GM21737 (cell line): ENCODE data around the gene IL17RE.
"Not testable (repeated sequence)": the region's sequence is repeated elsewhere in the genome, so short reads cannot be mapped to it uniquely, and the experiment has no call there.

ENCODE experiments used
- ATAC-seq: cut with Tn5 transposase; IDR thresholded peaks from one replicate; pipeline ENCODE4 v1.9.1; 2021; ENCODE audit warnings: mild to moderate bottlenecking, moderate library complexity; ENCODE audit not compliant: unreplicated experiment

IL17RE gene

DNA sequence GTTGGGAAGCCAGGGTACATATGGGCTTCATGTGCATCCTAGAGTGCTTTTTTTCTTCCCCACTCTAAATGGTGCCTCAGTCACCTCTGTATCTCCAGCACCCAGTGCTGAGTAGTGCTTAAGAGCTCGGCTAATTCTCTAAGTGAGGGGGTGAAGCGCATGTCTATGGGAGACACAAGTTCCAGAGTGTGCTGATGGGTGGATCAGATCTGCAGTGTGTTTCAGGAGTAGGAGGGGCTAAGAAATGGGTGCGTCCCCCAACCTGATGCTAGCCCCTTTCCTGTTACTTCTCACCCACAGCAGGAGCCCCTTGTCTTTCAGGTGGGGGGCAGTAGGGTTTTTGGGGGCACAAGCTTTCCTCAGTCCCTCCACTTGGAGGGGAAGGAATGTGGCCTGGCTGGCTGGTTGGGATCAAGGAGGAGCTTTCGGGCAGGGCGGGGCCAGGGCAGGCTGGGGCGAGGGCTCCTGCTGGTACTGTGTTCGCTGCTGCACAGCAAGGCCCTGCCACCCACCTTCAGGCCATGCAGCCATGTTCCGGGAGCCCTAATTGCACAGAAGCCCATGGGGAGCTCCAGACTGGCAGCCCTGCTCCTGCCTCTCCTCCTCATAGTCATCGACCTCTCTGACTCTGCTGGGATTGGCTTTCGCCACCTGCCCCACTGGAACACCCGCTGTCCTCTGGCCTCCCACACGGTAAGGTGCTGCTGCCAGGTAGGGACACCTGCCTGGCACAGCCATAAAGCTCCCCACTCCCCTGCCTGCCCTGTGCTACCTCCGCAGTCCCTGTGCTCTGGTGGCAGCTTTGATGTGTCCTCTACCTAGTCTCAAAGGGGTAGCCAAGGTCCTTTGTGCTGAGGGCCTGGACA is at the start of gene IL17RE:
TSS of gene IL17RE (plus strand) at position 477 of the 866 bp plus-strand sequence. CDS start at position 562, 85 bp downstream.
- ATAC-seq: no peak

DNA sequence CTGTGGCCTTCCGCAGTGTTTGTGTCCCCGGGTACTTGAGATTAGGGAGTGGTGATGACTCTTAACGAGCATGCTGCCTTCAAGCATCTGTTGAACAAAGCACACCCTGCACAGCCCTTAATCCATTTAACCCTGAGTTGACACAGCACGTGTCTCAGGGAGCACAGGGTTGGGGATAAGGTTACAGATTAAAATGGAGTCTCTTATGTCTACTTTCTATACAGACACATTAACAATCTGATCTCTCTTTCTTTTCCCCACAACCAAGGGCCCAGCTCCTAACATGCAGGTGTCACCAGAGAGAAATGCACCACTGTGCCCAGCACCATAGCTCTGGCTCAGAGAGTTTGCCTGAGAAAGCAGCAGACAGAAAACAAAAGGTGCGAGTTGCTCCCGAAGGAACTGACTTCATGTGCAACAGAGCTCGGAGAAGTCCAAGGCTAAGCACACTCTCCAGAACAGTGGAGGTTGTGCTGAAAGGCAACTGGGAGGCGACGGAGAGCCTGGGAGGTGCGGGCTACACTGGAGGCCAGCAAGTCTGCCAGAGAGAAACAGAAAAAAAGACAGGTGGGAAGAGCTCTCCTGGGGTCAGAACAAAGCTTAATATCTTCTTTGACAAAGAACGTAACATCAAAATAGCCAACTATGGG is 48.2 kb upstream of the IL17RE start:
- not testable (repeated sequence) for ATAC-seq

- ATAC-seq: no peak
These were observed 47.1 kb upstream of the IL17RE start for GRCh38 chr3:9855594-9855993.

DNA sequence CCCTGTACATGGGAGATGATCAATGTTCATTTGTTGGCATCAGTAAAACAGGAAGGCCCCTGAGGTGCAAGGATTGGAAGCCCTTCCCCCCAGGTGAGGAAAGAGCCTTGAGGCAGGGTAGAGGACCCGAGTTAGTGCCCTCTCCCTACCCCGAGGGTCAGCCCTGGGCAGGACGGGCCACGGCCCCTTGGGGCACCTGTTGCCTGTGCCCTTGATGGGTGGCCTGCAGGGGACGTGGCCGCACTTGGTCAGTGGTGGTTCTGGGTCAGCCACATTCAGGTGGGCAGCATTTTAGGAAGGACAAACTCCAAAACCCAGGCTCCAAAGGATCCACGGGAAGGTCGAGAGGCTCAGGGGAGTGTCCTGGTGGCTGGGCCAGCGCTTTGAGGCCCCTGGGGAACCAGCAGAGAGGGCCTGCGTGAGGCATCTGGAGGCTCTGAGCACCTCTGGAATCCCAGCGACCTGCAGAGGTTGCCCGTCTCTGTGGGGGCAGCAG is 43.1 kb upstream of the IL17RE start:
- no peak for ATAC-seq

DNA sequence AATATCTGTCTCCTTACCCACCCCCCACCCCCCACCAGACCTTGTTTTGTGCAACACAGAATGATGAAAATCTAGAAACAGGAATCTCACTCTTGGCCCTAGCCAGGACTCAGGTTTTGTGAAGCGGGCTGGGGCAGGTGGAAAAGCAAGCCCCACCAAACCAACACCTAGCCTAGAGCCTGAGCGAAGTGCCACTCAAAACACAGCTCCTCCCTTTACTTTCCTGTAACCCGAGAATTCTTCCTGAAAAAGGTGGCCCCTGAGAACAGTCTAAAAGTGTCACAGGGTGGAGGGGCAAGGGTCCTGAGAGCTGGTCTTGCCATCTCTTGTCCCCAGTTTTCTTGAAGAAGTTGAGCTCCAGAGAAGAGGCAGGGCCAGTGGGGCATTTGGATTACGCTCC is 41.4 kb upstream of the IL17RE start:
- ATAC-seq: no peak

DNA sequence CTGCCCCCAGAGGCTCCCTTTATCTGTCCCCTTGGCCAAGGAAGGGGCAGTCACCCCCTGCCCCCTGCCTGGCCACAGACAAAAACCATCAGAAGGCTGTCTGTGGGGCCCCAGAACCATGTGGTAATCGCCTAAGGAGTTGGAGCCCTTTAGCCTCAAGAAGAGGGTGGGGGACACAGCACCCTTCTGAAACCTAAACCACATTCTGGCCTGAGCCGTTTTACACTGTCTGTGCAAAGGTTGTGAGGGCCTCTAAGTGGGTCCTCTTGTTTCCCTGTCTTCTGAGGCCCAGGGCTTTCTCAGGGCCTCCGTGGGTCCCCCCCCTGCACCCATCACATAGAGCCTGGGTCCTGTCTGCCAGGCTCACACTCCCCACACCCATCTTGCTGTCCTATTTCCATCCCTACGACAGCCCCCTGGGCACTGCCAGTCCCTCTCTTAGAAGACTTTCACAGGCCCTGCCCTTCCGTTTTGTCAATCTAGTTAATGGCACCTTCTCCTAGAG is 41.0 kb upstream of the IL17RE start:
- no peak for ATAC-seq

DNA sequence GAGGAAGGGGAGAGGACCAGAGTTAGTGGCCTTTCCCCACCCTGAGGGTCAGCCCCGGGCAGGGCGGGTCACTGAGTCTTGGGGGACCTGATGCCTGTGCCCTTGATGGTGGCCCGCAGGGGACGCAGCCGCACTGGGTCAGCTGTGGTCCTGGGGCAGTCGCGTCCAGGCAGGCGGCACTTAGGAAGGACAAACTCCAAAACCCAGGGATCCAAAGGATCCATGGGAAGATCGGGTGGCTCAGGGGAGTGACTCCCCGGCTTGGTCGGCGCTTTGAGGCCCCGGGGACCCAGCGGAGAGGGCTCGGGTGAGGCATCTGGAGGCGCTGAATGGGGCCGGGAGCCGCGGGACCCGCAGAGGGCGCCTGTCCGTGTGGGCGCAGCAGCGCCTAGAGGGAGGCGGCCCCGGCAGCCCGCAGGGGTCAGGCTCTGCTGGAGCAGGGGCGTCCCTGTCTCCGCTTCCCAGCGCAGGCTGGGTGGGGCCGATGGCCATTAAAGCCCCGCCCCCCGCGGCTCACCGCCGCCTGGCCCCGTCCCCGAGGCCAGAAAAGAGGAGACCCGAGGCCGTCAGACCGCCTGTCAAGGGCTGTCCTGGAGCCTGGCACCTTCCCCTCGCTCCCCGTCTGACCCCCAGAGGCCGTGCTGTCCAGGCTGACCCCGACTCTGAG is 40.1 kb upstream of the IL17RE start:
- ATAC-seq: no peak

DNA sequence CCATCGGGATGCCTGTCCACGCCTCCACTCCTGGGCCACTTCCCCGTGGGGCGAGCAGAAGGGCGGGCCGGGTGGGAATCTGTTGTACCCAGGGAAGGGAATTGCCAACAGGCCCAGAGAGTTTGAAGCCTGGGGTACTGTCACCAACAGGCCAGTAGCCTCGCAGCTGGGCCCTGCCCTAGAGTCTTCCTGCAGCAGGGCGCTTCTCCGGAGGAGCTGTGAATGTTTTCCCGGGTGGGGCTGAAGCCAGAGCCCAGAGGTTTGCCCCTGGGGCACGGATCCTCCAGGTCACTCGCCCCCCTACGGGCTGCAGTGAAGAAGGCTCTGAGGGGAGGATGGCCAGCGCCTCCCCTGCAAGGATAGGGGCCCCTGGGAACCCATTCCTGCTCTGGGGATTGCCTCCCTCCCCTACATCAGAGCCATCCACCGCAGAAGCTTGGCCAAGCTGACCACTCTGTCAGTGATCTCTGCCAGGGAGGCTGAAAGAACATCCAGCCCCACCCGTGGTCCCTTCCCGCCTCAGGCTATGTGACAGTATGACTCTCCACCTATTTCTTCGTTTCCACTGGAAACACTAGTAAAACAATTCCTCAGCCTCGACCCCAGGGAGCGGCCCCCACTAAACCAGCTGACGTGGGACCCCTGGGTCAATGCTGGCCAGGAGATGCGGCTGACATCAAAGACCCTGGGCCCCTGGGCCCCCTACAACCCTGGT is 39.4 kb upstream of the IL17RE start:
- no peak for ATAC-seq

DNA sequence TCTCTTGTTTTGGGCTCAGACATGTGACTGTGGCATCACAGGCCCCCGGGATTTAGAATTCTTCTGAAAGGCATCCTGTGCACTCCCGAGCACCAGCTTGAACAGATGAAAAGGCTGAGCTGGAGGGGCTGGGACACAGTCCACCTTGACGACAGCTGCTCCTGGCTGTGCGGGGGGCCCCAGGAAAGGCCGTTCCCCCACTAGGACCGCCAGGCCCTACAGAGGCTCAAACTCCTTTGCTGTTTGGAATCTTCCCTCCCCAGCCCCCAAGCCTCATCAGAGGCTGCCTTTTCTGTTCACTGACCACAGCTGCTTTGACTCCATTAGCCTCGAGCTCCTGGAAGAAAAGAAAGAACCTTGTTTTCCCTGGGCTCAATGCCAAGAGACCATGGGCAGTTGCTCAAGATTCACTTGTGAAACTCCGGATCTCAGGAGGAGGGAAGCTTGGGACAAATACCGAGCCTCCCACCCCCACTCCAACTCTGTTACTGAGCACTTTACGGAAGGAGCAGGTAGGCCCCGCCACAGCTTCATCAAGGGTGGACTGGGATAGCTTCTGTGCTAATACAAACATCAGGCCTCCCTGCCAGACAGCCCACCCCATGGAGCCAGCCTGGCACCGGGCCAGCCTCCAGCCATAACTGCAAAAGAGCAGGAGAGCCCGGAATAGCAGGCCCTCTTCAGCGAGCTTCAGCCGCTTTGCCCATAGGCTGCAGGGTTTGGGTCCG is 38.3 kb upstream of the IL17RE start:
- ATAC-seq: no peak

- ATAC-seq: not testable (repeated sequence)
These were observed 37.5 kb upstream of the IL17RE start for GRCh38 chr3:9865125-9865637.

GRCh38 chr3:9866639-9867038 is 36.0 kb upstream of the IL17RE start:
- no peak for ATAC-seq

DNA sequence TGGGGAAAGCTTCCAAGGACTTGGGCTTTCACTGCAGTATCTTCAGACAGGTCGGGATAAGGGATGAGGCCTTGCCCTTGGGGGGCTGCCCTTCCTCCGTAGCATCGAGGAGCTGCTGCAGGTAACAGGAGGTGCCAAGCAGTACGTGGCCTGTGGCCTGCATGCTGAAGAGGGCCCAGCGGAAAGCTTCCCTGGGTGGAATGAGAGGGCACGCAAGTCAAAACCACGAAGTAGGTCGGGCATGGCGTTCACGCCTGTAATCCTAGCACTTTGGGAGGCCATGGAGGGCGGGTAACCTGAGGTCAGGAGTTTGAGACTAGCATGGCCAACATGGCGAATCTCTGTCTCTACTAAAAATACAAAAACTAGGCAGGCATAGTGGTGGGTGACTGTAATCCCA is 35.5 kb upstream of the IL17RE start:
- ATAC-seq: no peak

DNA sequence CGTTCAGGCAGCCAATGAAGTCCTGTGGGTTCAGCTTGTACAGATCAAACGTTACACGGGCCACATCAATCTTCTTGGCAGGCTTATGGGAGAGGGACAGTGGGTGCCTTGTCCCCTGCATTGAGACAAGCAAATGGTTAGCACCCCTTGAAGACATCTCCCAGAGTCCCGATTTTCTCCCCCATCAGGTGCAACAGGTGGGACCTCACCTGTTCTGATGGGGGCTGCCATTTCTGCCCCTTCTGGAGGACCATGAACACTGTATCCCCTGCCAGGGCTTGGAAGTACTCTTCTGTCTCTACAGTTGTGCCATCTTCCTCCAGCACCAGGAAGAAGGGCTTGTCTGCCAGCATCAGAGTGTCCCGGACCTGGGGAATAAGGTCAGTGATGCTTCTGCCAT is 32.7 kb upstream of the IL17RE start:
- ATAC-seq: no peak

GRCh38 chr3:9870978-9871377 is 31.7 kb upstream of the IL17RE start:
- ATAC-seq: no peak

DNA sequence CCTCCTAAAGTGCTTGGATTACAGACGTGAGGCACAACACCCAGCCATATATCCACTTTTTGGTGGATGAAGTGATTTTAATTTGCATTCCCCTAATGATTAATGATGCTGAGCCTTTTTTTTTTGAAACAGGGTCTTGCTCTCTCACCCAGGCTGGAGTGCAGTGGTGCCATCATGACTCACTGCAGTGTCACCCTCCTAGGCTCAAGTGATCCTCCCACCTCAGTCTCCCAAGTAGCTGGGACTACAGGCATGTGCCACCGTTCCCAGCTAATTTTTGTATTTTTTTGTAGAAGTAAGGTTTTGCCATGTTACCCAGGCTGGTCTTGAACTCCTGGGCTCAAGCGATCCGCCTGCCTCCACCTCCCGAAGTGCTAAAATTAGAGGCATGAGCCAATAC is 30.6 kb upstream of the IL17RE start:
- ATAC-seq: not testable (repeated sequence)

DNA sequence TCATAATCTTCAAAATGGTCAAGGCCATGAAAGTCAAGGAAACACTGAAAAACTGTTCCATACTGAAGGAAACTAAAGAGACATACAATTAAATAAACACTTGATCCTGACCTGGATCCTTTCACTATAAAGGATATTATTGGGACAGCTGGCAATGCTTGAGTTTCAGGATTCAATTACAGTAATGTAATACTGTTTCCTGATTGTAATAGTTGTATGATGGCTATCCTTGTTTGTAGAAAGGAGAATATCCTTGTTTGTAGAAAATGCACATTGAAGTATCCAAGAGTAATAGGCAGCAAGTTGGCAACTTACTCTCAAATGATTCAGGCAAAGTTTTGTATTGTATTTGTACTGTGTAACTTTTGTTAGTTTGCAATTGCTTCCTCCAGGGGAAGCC is 27.2 kb upstream of the IL17RE start:
- ATAC-seq: no peak

DNA sequence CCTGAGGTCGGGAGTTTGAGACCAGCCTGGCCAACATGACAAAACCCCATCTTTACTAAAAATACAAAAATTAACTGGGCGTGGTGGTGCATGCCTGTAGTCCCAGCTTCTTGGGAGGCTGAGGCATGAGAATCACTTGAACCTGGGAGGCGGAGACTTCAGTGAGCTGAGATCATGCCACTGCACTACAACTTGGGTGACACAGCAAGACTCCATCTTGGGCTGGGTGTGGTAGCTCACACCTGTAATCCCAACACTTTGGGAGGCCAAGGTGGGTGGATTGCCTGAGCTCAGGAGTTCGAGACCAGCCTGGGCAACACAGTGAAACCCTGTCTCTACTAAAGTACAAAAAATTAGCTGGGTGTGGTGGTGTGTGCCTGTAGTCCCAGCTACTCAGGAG is 26.4 kb upstream of the IL17RE start:
- ATAC-seq: not testable (repeated sequence)

DNA sequence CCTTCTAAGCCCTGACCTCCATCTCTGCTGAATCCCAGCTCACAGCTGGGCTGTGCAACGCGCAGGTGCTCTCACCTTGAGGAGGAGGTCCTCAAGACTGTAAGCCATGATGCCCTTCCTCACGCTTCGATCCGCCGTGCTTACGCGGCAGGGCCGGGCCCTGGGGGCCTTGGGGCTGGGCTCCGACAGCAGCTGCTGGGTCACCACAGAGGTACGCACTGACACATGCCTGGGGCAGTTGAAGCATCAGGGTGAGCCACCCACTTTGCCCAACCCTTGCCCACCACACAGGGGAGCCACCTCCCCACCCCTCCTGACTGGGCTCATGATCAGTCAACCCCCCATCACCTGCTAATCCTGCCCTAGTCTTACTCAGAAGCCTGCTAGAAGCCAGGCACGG is 25.7 kb upstream of the IL17RE start:
- ATAC-seq: no peak

DNA sequence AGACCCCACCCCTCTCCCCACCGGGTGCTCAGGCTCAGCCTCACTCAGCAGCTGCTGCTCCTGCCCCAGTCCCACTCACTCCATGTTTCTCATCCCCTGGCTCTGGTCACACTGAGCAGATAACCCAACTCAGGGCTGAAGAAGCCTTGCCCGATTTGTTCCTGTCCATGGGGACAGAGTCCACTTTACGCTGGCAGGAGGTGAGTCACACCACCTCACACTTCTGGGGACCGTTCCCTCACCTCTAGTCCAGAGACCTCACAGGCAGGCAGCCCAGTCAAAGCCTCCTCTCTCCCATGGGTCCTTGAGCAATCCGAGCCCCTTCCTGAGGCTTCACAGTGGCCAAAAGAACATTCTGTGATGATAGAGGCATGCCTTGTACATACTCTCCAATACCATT is 23.9 kb upstream of the IL17RE start:
- no peak for ATAC-seq
